H9 (cell line): ENCODE measurements around the gene DHRSX. TPM values are rescaled to one million over a fixed set of nuclear protein-coding genes. Genes with fewer than 3 reads are reported as not detected.
A peak's percentile ranks its signal among the peaks of the same experiment; 100 is the strongest.

Experiments used
- DNase-seq: peaks from one replicate; pipeline ENCODE4 v3.0.0-alpha.2; 2017
- H2AFZ ChIP-seq: one replicate; pipeline ENCODE4 v1.6.1; 2013; ENCODE audit warnings: mild to moderate bottlenecking, low read length, control low read depth, moderate library complexity
- H2AK5ac ChIP-seq: 2 replicates; pipeline ENCODE4 v1.6.1; 2013; ENCODE audit warnings: low read length, control low read depth, mixed read lengths; ENCODE audit not compliant: insufficient read length
- H2BK120ac ChIP-seq: one replicate; pipeline ENCODE4 v1.6.1; 2013; ENCODE audit warnings: low read depth, mild to moderate bottlenecking, low read length, control low read depth, inconsistent platforms; ENCODE audit not compliant: poor library complexity, severe bottlenecking
- H2BK12ac ChIP-seq: 2 replicates; pipeline ENCODE4 v1.6.1; 2013; ENCODE audit warnings: low read length, control low read depth, mixed read lengths, low read depth; ENCODE audit not compliant: insufficient read length
- H2BK15ac ChIP-seq: 2 replicates; pipeline ENCODE4 v1.6.1; 2013; ENCODE audit warnings: low read depth, low read length, control low read depth
- H2BK20ac ChIP-seq: one replicate; pipeline ENCODE4 v1.6.1; 2013; ENCODE audit warnings: low read depth, mild to moderate bottlenecking, low read length, control low read depth, inconsistent platforms; ENCODE audit not compliant: poor library complexity, severe bottlenecking
- H2BK5ac ChIP-seq: 2 replicates; pipeline ENCODE4 v1.6.1; 2013; ENCODE audit warnings: low read length, control low read depth, mixed read lengths; ENCODE audit not compliant: insufficient read length
- H3K14ac ChIP-seq: 2 replicates; pipeline ENCODE4 v1.6.1; 2013; ENCODE audit warnings: low read length, control low read depth; ENCODE audit not compliant: insufficient read depth
- H3K18ac ChIP-seq: 2 replicates; pipeline ENCODE4 v1.6.1; 2013; ENCODE audit warnings: low read depth, mild to moderate bottlenecking, mixed read lengths, low read length, control low read depth; ENCODE audit not compliant: insufficient read length
- H3K23ac ChIP-seq: 2 replicates; pipeline ENCODE4 v1.6.1; 2013; ENCODE audit warnings: low read length, control low read depth, mixed read lengths, low read depth; ENCODE audit not compliant: insufficient read length
- H3K23me2 ChIP-seq: 2 replicates; pipeline ENCODE4 v1.6.1; 2013; ENCODE audit warnings: low read depth, mild to moderate bottlenecking, mixed read lengths, low read length, control low read depth; ENCODE audit not compliant: insufficient read length, poor library complexity, severe bottlenecking
- H3K27ac ChIP-seq: 2 replicates; pipeline ENCODE4 v1.5.1; 2013; ENCODE audit warnings: low read length, control low read depth, mixed read lengths, low read depth; ENCODE audit not compliant: insufficient read length
- H3K27me3 ChIP-seq: 2 replicates; pipeline ENCODE4 v1.6.1; 2013; ENCODE audit warnings: low read length, control low read depth, inconsistent platforms; ENCODE audit not compliant: insufficient read depth
- H3K4ac ChIP-seq: 2 replicates; pipeline ENCODE4 v1.6.1; 2013; ENCODE audit warnings: low read depth, mild to moderate bottlenecking, control low read depth, inconsistent platforms, low read length, moderate library complexity
- H3K4me1 ChIP-seq: 2 replicates; pipeline ENCODE4 v1.6.1; 2013; ENCODE audit warnings: low read length, control low read depth, inconsistent platforms; ENCODE audit not compliant: insufficient read depth
- H3K4me2 ChIP-seq: 2 replicates; pipeline ENCODE4 v1.6.1; 2013; ENCODE audit warnings: low read length, control low read depth, mixed read lengths; ENCODE audit not compliant: insufficient read length, insufficient read depth
- H3K56ac ChIP-seq: 2 replicates; pipeline ENCODE4 v1.6.1; 2013; ENCODE audit warnings: low read depth, mild to moderate bottlenecking, mixed read lengths, low read length, control low read depth; ENCODE audit not compliant: insufficient read length
- H3K79me1 ChIP-seq: 2 replicates; pipeline ENCODE4 v1.6.1; 2013; ENCODE audit warnings: low read depth, mild to moderate bottlenecking, moderate library complexity, low read length, control low read depth, inconsistent platforms; ENCODE audit not compliant: insufficient read depth, poor library complexity, severe bottlenecking
- H3K79me2 ChIP-seq: 2 replicates; pipeline ENCODE4 v1.6.1; 2013; ENCODE audit warnings: low read length, control low read depth, inconsistent platforms; ENCODE audit not compliant: insufficient read depth
- H3K9ac ChIP-seq: 2 replicates; pipeline ENCODE4 v1.6.1; 2013; ENCODE audit warnings: low read length, control low read depth, mixed read lengths; ENCODE audit not compliant: insufficient read length; ENCODE audit errors: extremely low read depth
- H3K9me3 ChIP-seq: one replicate; pipeline ENCODE4 v1.6.1; 2013; ENCODE audit warnings: low read depth, low read length, inconsistent platforms; ENCODE audit not compliant: control insufficient read depth
- H3T11ph ChIP-seq: one replicate; pipeline ENCODE4 v1.6.1; 2013; ENCODE audit warnings: mild to moderate bottlenecking, low read length, control low read depth, inconsistent platforms
- H4K20me1 ChIP-seq: one replicate; pipeline ENCODE4 v1.6.1; 2013; ENCODE audit not compliant: control insufficient read depth, insufficient read length, insufficient read depth
- H4K5ac ChIP-seq: 2 replicates; pipeline ENCODE4 v1.6.1; 2013; ENCODE audit warnings: low read depth, mild to moderate bottlenecking, mixed read lengths, low read length, control low read depth; ENCODE audit not compliant: insufficient read length
- H4K8ac ChIP-seq: replicated peaks from 2 replicates; pipeline ENCODE4 v1.6.1; 2013; ENCODE audit warnings: low read length, control low read depth, mixed read lengths, low read depth; ENCODE audit not compliant: insufficient read length
- H4K91ac ChIP-seq: 2 replicates; pipeline ENCODE4 v1.6.1; 2013; ENCODE audit warnings: low read depth, mild to moderate bottlenecking, moderate library complexity, mixed read lengths, low read length, control low read depth; ENCODE audit not compliant: insufficient read length
- H3K27ac Mint-ChIP-seq, 3 experiments: 2 replicates in 2 of 3; 3 replicates in 1 of 3; pipeline ENCODE4 v1.8.0; 2020 to 2021; ENCODE audit warnings: mixed read lengths in 3 of 3, mild to moderate bottlenecking in 1 of 3, moderate library complexity in 1 of 3
- H3K27me3 Mint-ChIP-seq: 2 replicates; pipeline ENCODE4 v1.8.0; 2021; ENCODE audit warnings: low read depth, mild to moderate bottlenecking, moderate library complexity, mixed read lengths
- H3K36me3 Mint-ChIP-seq, 3 experiments: 2 replicates in 2 of 3; 3 replicates in 1 of 3; pipeline ENCODE4 v1.8.0; 2020 to 2021; ENCODE audit warnings: low read depth in 3 of 3, mixed read lengths in 3 of 3; ENCODE audit not compliant: insufficient read depth in 1 of 3
- H3K4me1 Mint-ChIP-seq, 2 experiments: 2 replicates each; pipeline ENCODE4 v1.8.0; 2020; ENCODE audit warnings: mixed read lengths in 2 of 2
- H3K4me3 Mint-ChIP-seq, 2 experiments: 2 replicates in 1 of 2; 3 replicates in 1 of 2; pipeline ENCODE4 v1.8.0; 2020 to 2021; ENCODE audit warnings: mild to moderate bottlenecking in 2 of 2, mixed read lengths in 2 of 2, moderate library complexity in 1 of 2
- H3K9me3 Mint-ChIP-seq, 2 experiments: 2 replicates in 1 of 2; 3 replicates in 1 of 2; pipeline ENCODE4 v1.8.0; 2020; ENCODE audit warnings: mild to moderate bottlenecking in 2 of 2, mixed read lengths in 2 of 2, moderate library complexity in 1 of 2
- WGBS: extraction: QIAGEN DNeasy Blood & Tissue Kit; methylation state at CpG from one replicate; pipeline ENCODE4 v1.1.7; 2013; ENCODE audit warnings: missing lambda C conversion rate, low lambda C conversion rate, mixed read lengths; ENCODE audit not compliant: insufficient read length; ENCODE audit errors: extremely low coverage; 5-methylcytosine and 5-hydroxymethylcytosine counted together
- total RNA-seq: library from RNA; stranded (reverse); gene quantifications from 2 replicates; pipeline ENCODE4 v1.2.1, GENCODE V29; 2021
- TF ChIP-seq, protein P1 (sequence below): fragments of 200-600 bp; sonication (generic); conservative IDR thresholded peaks from 3 replicates; pipeline ENCODE4 v1.8.0; 2021; ENCODE audit warnings: antibody characterized with exemption, mild to moderate bottlenecking

DHRSX gene
- total RNA-seq, 1 experiment from 2014 or later, result 44.0 TPM

DNA sequence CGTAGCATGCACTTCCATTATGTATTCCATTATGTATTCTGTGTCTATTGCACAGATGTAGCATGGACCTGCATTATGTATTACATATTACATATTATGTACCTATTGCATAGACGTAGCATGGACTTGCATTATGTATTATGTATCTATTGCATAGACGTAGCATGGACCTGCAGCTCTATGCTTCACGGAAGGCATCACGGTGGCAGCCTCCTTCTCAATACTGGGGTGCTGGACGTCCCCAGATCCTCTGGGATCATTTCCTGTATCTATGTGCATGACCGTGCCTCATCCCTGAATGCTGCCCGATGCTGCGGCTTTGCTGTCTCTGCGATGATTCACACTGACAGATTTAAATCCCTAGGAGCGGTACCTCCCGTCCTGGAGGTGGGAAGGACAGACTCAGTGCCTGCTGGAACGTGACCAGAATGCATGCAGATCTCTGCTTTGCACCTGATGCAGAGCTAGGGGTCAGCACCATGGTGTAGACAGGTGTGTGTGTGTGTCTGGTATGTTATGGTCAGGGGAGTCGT is 317.5 kb downstream of the DHRSX start:
- H2AK5ac ChIP-seq, result no peak overlapping the region
- H3K14ac ChIP-seq, result no peak overlapping the region
- H2BK12ac ChIP-seq, result no peak overlapping the region
- H2BK15ac ChIP-seq, result no peak overlapping the region
- H3K4me2 ChIP-seq, result peak overlapping the region; percentile 40
- H4K8ac ChIP-seq, result no peak overlapping the region
- peaks cover 7% of the 10 kb centered on the region in 2 experiments for H3K9me3 Mint-ChIP-seq
- H3K4me1 ChIP-seq, result peaks cover 7% of the 10 kb centered on the region; the same call in 1 of the 2 replicates
- H2BK120ac ChIP-seq, result no peak overlapping the region
- TF ChIP-seq, protein P1, sequence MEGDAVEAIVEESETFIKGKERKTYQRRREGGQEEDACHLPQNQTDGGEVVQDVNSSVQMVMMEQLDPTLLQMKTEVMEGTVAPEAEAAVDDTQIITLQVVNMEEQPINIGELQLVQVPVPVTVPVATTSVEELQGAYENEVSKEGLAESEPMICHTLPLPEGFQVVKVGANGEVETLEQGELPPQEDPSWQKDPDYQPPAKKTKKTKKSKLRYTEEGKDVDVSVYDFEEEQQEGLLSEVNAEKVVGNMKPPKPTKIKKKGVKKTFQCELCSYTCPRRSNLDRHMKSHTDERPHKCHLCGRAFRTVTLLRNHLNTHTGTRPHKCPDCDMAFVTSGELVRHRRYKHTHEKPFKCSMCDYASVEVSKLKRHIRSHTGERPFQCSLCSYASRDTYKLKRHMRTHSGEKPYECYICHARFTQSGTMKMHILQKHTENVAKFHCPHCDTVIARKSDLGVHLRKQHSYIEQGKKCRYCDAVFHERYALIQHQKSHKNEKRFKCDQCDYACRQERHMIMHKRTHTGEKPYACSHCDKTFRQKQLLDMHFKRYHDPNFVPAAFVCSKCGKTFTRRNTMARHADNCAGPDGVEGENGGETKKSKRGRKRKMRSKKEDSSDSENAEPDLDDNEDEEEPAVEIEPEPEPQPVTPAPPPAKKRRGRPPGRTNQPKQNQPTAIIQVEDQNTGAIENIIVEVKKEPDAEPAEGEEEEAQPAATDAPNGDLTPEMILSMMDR, result no peak
- peaks cover 3 to 10% (median 8%) of the 10 kb centered on the region in 3 experiments for H3K36me3 Mint-ChIP-seq
- H3K4ac ChIP-seq, result no peak overlapping the region
- H3K23ac ChIP-seq, result no peak overlapping the region
- peak overlapping the region; percentile 30 to 96 (median 39); a peak in 5 of 7 replicates for H3K27ac Mint-ChIP-seq
- H3K4me3 Mint-ChIP-seq, result no peak overlapping the region; a peak in 1 of 5 replicates
- H3K79me2 ChIP-seq, result no peaks in the 10 kb centered on the region
- no peak for DNase-seq
- no peaks in the 10 kb centered on the region; the same call in 1 of the 2 replicates for H3K27me3 Mint-ChIP-seq
- no peak overlapping the region for H3K18ac ChIP-seq
- no peak overlapping the region for H4K91ac ChIP-seq
- no peak overlapping the region for H2AFZ ChIP-seq
- peak overlapping the region; percentile 92 for H3K27ac ChIP-seq
- H3K4me1 Mint-ChIP-seq, result peaks cover 13 to 20% of the 10 kb centered on the region in 2 experiments
- no peaks in the 10 kb centered on the region for H3K9me3 ChIP-seq
- no peak overlapping the region for H3K9ac ChIP-seq
- H2BK20ac ChIP-seq, result no peak overlapping the region
- no peaks in the 10 kb centered on the region for H3K27me3 ChIP-seq
- H3T11ph ChIP-seq, result no peak overlapping the region
- H3K23me2 ChIP-seq, result no peaks in the 10 kb centered on the region
- no peak overlapping the region for H3K56ac ChIP-seq
- no peaks in the 10 kb centered on the region for H4K20me1 ChIP-seq
- no peak overlapping the region for H4K5ac ChIP-seq
- no peaks in the 10 kb centered on the region for H3K79me1 ChIP-seq
- H2BK5ac ChIP-seq, result no peak overlapping the region
- WGBS, result no CpG with 5 or more reads among the region's 14 CpGs
